K562 (cell line): Measurements from ENCODE around the gene DHPS. TPM values are rescaled to one million over a fixed set of nuclear protein-coding genes. Genes with fewer than 3 reads are reported as not detected.
A peak's percentile ranks its signal among the peaks of the same experiment; 100 is the strongest.

Source experiments
- ATAC-seq: fragments of 200-7000 bp; cut with Tn5 transposase; 3 replicates; pipeline ENCODE4 v1.9.1; 2020; ENCODE audit warnings: moderate library complexity
- BruUV-seq: library from RNA; stranded (reverse); fragments of 400-500 nt; replicated peaks from 2 replicates; lab custom pipeline; 2021; lab: Mats Ljungman, UMichigan
- CTCF ChIA-PET: fragments of 300-600 bp; formaldehyde crosslinking; extraction: SDS; loops from one replicate; lab custom pipeline; 2021; ENCODE audit warnings: low intra/inter-chr PET ratio; lab: Yijun Ruan, JAX
- POLR2A ChIA-PET: fragments of 300-600, 350-650 bp; sonication (Branson Sonifier 250); formaldehyde crosslinking; extraction: SDS; loops from one replicate; lab custom pipeline; 2021; ENCODE audit warnings: antibody characterized with exemption, inconsistent platforms; lab: Yijun Ruan, JAX
- DNase-seq, 4 experiments: peaks; one replicate each; pipeline versions ENCODE4 v3.0.0 to v3.0.0-alpha.2; 2011 to 2018; ENCODE audit warnings: low spot score in 3 of 4, mixed read lengths in 3 of 4; ENCODE audit errors: extremely low read depth in 1 of 4
- FAIRE-seq: peaks from 2 replicates; lab custom pipeline; 2011; peaks lifted over from hg19 to GRCh38; lab: Jason Lieb, UNC
- H2AFZ ChIP-seq: 2 replicates; pipeline ENCODE4 v1.6.0; 2011; ENCODE audit warnings: low read depth, low read length, control low read depth, inconsistent platforms
- H3K27ac ChIP-seq: fragments of 200-600 bp; 3 replicates; pipeline ENCODE4 v1.8.0; 2011; ENCODE audit warnings: low read depth, mild to moderate bottlenecking, control low read depth, inconsistent platforms, low read length, moderate library complexity, mixed read lengths; ENCODE audit errors: extremely low read depth
- H3K27me3 ChIP-seq, 2 experiments: fragments of 300-600 bp in 1 of 2; 2 replicates in 1 of 2; 3 replicates in 1 of 2; pipeline versions ENCODE4 v1.6.0 to v1.8.0; 2011; ENCODE audit warnings: inconsistent platforms in 2 of 2, low read length in 2 of 2, mild to moderate bottlenecking in 1 of 2, mixed read lengths in 1 of 2, moderate library complexity in 1 of 2; ENCODE audit not compliant: control insufficient read depth in 2 of 2, insufficient read depth in 2 of 2
- H3K36me3 ChIP-seq: fragments of 300-600 bp; 3 replicates; pipeline ENCODE4 v1.8.0; 2011; ENCODE audit warnings: mild to moderate bottlenecking, low read length, inconsistent platforms; ENCODE audit not compliant: control insufficient read depth, insufficient read depth
- H3K4me1 ChIP-seq, 2 experiments: fragments of 200-600 bp in 1 of 2; replicated peaks in 1 of 2; 2 replicates in 1 of 2; 3 replicates in 1 of 2; pipeline versions ENCODE4 v1.5.1 to v1.8.0; 2011; ENCODE audit warnings: inconsistent platforms in 2 of 2, low read length in 2 of 2, mild to moderate bottlenecking in 1 of 2, mixed read lengths in 1 of 2, moderate library complexity in 1 of 2; ENCODE audit not compliant: control insufficient read depth in 2 of 2, insufficient read depth in 2 of 2
- H3K4me2 ChIP-seq: 2 replicates; pipeline ENCODE4 v1.6.1; 2011; ENCODE audit warnings: low read length, control low read depth, inconsistent platforms, mixed read lengths; ENCODE audit not compliant: insufficient read depth
- H3K4me3 ChIP-seq: fragments of 200-600 bp; sonication (generic), shearing (Covaris generic); 2 replicates; pipeline ENCODE4 v1.5.1; 2016; ENCODE audit warnings: control low read depth, inconsistent platforms
- H3K79me2 ChIP-seq: fragments of 200-600 bp; 3 replicates; pipeline ENCODE4 v1.8.0; 2011; ENCODE audit warnings: low read length, inconsistent platforms; ENCODE audit not compliant: control insufficient read depth, insufficient read depth
- H3K9ac ChIP-seq, 2 experiments: 2 replicates each; pipeline versions ENCODE4 v1.6.0 to v1.6.1; 2011; ENCODE audit warnings: low read depth in 2 of 2, low read length in 2 of 2, control low read depth in 1 of 2, inconsistent platforms in 1 of 2, mild to moderate bottlenecking in 1 of 2, mixed read lengths in 1 of 2; ENCODE audit not compliant: insufficient read depth in 1 of 2
- H3K9me1 ChIP-seq: one replicate; pipeline ENCODE4 v1.6.0; 2011; ENCODE audit warnings: inconsistent platforms, mild to moderate bottlenecking, low read length, moderate library complexity; ENCODE audit not compliant: control insufficient read depth, insufficient read depth
- H3K9me3 ChIP-seq: replicated peaks from 2 replicates; pipeline ENCODE4 v1.5.1; 2011; ENCODE audit warnings: low read depth, low read length, inconsistent platforms; ENCODE audit not compliant: control insufficient read depth, insufficient read depth
- H4K20me1 ChIP-seq: replicated peaks from 2 replicates; pipeline ENCODE4 v1.6.1; 2011; ENCODE audit warnings: low read length, inconsistent platforms, mixed read lengths; ENCODE audit not compliant: control insufficient read depth, insufficient read depth
- CHCHD3 ChIP-seq: fragments of 250-450 bp; sonication (Bioruptor Pico); IDR thresholded peaks from 2 replicates; pipeline ENCODE4 v2.1.2; 2022; ENCODE audit warnings: mild to moderate bottlenecking
- DACH1 ChIP-seq: fragments of 450-650 bp; IDR thresholded peaks from 2 replicates; pipeline ENCODE4 v1.6.1; 2018; ENCODE audit not compliant: partially characterized antibody
- FOXK1 ChIP-seq: sonication (generic); formaldehyde crosslinking; IDR thresholded peaks from 2 replicates; pipeline ENCODE4 v1.8.0; 2022; ENCODE audit warnings: missing genetic modification reagents, mild to moderate bottlenecking, borderline replicate concordance
- TRIM28 ChIP-seq: fragments of 450-650 bp; IDR thresholded peaks from 2 replicates; pipeline ENCODE4 v1.6.1; 2017
- ZBTB7A ChIP-seq: IDR thresholded peaks from 2 replicates; pipeline ENCODE4 v1.6.1; 2011; ENCODE audit warnings: low read depth, mild to moderate bottlenecking, low read length, moderate library complexity, borderline replicate concordance; ENCODE audit not compliant: control insufficient read depth
- ZNF263 ChIP-seq: sonication (generic); formaldehyde crosslinking; IDR thresholded peaks from 2 replicates; pipeline ENCODE4 v1.8.0; 2022; ENCODE audit warnings: mild to moderate bottlenecking, missing genetic modification reagents, borderline replicate concordance
- WGBS: fragments of 100-300 bp; shearing (Covaris generic); methylation state at CpG from one replicate; pipeline ENCODE4 v1.1.6; 2016; ENCODE audit warnings: low coverage, mixed read lengths; ENCODE audit not compliant: insufficient coverage; ENCODE audit errors: missing lambda C conversion rate; 5-methylcytosine and 5-hydroxymethylcytosine counted together
- in situ Hi-C: fragments of 300-500 bp; cut with MboI; formaldehyde crosslinking; loops from 4 replicates; pipeline ENCODE4 v1.15.0; 2018; ENCODE audit warnings: inconsistent platforms, mixed read lengths
- intact Hi-C: fragments of 100-400 bp; cut with micrococcal nuclease; formaldehyde crosslinking; loops from 2 replicates; pipeline ENCODE4 v1.14.2; 2022
- polyA plus RNA-seq, 8 experiments: library from polyadenylated mRNA; depleted of rRNA in 4 of 8; stranded (reverse) in 5 of 8; unstranded in 3 of 8; fragments of >200 nt; fragmentation: Nextera tagmentation in 2 of 8; fragmentation: Illumina TruSeq in 1 of 8; extraction: Ambion mirVana in 2 of 8; extraction: Trizol in 1 of 8; gene quantifications; 2 replicates each; pipeline versions ENCODE4 v1.2.1 to v1.2.3, GENCODE V29; 2011 to 2014; ENCODE audit warnings: inconsistent platforms in 1 of 8, missing spikeins in 1 of 8
- total RNA-seq, 7 experiments: library from RNA; depleted of rRNA in 6 of 7; stranded (reverse); fragments of >200 nt in 6 of 7; fragmentation: Illumina TruSeq in 2 of 7; extraction: Trizol in 2 of 7; gene quantifications; 2 replicates each; pipeline versions ENCODE4 v1.2.1 to v1.2.3, GENCODE V29; 2011 to 2021; ENCODE audit warnings: low replicate concordance in 1 of 7

DHPS gene
- total and polyA plus RNA-seq, 9 of the 15 experiments (the other 6 are each of a cell fraction or from before 2014, with no cell fraction given) = 47.1 to 110 (median 79.9) TPM

DNA sequence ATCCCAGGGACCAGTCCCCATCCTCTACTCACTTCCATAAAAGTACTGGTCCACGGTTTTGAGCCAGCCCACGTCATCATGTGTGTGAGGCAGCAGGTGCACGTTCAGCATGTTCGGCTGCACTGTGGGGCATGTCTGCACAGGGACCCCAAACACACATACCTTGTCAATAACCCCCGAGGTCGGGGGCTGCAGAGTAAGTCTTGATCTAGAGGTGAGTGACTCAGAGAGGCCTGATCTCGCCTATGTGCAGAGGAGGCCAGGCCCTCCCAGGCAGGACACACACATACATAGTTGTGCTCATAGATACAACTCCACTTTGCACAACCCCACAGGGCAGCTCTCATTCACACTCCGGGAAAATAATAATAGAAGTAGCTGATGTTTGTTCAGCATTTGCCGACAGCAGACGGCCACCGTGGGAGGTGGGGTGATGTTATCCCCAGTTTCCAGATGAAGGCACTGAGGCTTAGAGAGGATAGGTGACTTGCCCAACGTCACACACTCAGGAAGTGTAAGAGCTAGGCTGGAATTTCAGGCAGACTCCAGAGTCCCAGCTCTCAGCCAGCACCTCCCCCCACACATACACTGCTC, 15.9 kb downstream of the DHPS start:
- DNase-seq = no peak
- BruUV-seq = no TSS peak
- ATAC-seq = no peak
- Histone ChIP-seq H4K20me1 (peaks cover 5% of the 10 kb centered on the region; the same call in 1 of the 2 replicates), H3K79me2 (peaks cover 33% of the 10 kb centered on the region), H3K9me3 (no peaks in the 10 kb centered on the region), H2AFZ (peak overlapping the region; percentile 95), H3K27ac (peak overlapping the region; percentile 62; the same call in 2 of the 3 replicates), H3K4me2 (peak overlapping the region; percentile 99)
- POLR2A ChIA-PET = interaction anchor here (0.6 to 1.1 kb wide), 10 partner anchors 9 to 597 kb away, joined by 3 to 6 read pairs (median 4); partner anchors contain the start of genes ZNF490 and ZNF791
- TF ChIP-seq FOXK1 (CRISPR knock-in tag) = 0 out of 2 replicates have a peak, but pooled peaks have one; percentile 45
- no peak for TF ChIP-seq ZBTB7A
- TF ChIP-seq ZNF263 = no peak
- no peak for TF ChIP-seq DACH1
- no peak for TF ChIP-seq TRIM28
- TF ChIP-seq CHCHD3 (CRISPR knock-in tag) = no peak
- TF ChIP-seq, all 486 proteins: peak for 1
- Histone ChIP-seq H3K27me3 (no peaks in the 10 kb centered on the region), H3K4me1 (peaks cover 18 to 51% of the 10 kb centered on the region in 2 experiments; a peak in 4 of 5 replicates), H3K9ac (peak overlapping the region; percentile 70 to 89), H3K36me3 (peaks cover 33% of the 10 kb centered on the region; the same call in 2 of the 3 replicates), H3K9me1 (no peaks in the 10 kb centered on the region), H3K4me3 (peak overlapping the region; percentile 75)
- in situ Hi-C loops (no loop called here), intact Hi-C loops (no loop called here)
- WGBS = 32% methylated on average over 12 of the region's 12 CpGs
- no peak for FAIRE-seq
- CTCF ChIA-PET = no interaction called here
